H1 (cell line): ENCODE results near the gene TMEM72. TPM values are rescaled to one million over a fixed set of nuclear protein-coding genes. Genes with fewer than 3 reads are reported as not detected.

ENCODE experiments used
- CTCF ChIA-PET: fragments of 300-600 bp; sonication (Branson Sonifier 250); formaldehyde crosslinking; loops from one replicate; lab custom pipeline; 2021; ENCODE audit not compliant: partially characterized antibody; lab: Charles Lee
- POLR2A ChIA-PET: fragments of 300-600 bp; sonication (Branson Sonifier 250); formaldehyde crosslinking; loops from one replicate; lab custom pipeline; 2021; ENCODE audit warnings: inconsistent platforms; ENCODE audit not compliant: partially characterized antibody; lab: Charles Lee
- DNase-seq, 2 experiments: peaks; one replicate each; pipeline versions ENCODE4 v3.0.0 to v3.0.0-alpha.2; 2010 to 2022; ENCODE audit warnings: low spot score in 2 of 2, low read depth in 1 of 2, mixed read lengths in 1 of 2
- FAIRE-seq: peaks from 2 replicates; lab custom pipeline; 2011; peaks lifted over from hg19 to GRCh38; lab: Jason Lieb, UNC
- H2AFZ ChIP-seq: 2 replicates; pipeline ENCODE4 v1.8.1; 2012; ENCODE audit warnings: low read length, inconsistent platforms
- H2AK5ac ChIP-seq: 2 replicates; pipeline ENCODE4 v1.6.1; 2013; ENCODE audit warnings: low read depth, low read length
- H2BK120ac ChIP-seq: replicated peaks from 2 replicates; pipeline ENCODE3; 2013; ENCODE audit warnings: low read depth, low read length, inconsistent platforms
- H2BK12ac ChIP-seq: 2 replicates; pipeline ENCODE4 v1.6.1; 2013; ENCODE audit warnings: low read depth, low read length
- H2BK15ac ChIP-seq: 2 replicates; pipeline ENCODE4 v1.6.1; 2013; ENCODE audit warnings: low read length
- H2BK20ac ChIP-seq: 2 replicates; pipeline ENCODE4 v1.6.1; 2013; ENCODE audit warnings: low read length
- H2BK5ac ChIP-seq: 2 replicates; pipeline ENCODE4 v1.6.1; 2013; ENCODE audit warnings: low read depth, low read length
- H3K14ac ChIP-seq: 2 replicates; pipeline ENCODE4 v1.6.1; 2013; ENCODE audit warnings: inconsistent platforms; ENCODE audit not compliant: insufficient read length
- H3K18ac ChIP-seq: 2 replicates; pipeline ENCODE4 v1.6.1; 2013; ENCODE audit warnings: low read length; ENCODE audit errors: extremely low read depth
- H3K23ac ChIP-seq: 2 replicates; pipeline ENCODE4 v1.6.1; 2013; ENCODE audit warnings: inconsistent platforms; ENCODE audit not compliant: insufficient read length
- H3K23me2 ChIP-seq: 2 replicates; pipeline ENCODE4 v1.6.1; 2013; ENCODE audit warnings: low read depth, low read length
- H3K27ac ChIP-seq: 2 replicates; pipeline ENCODE4 v1.6.1; 2011; ENCODE audit warnings: low read depth, low read length, inconsistent platforms
- H3K27me3 ChIP-seq, 4 experiments: replicated peaks in 1 of 4; 1 replicate in 1 of 4; 2 replicates in 3 of 4; pipeline versions ENCODE4 v1.6.1 to v1.8.1; 2011 to 2013; ENCODE audit warnings: low read length in 3 of 4, mild to moderate bottlenecking in 3 of 4, inconsistent platforms in 2 of 4, mixed read lengths in 2 of 4, moderate library complexity in 1 of 4; ENCODE audit not compliant: control insufficient read depth in 3 of 4, insufficient read depth in 3 of 4; ENCODE audit errors: extremely low read depth in 1 of 4
- H3K36me3 ChIP-seq, 4 experiments: 2 replicates each; pipeline versions ENCODE4 v1.6.1 to v1.8.1; 2011 to 2013; ENCODE audit warnings: mild to moderate bottlenecking in 4 of 4, low read length in 3 of 4, moderate library complexity in 2 of 4, control low read depth in 1 of 4, inconsistent platforms in 1 of 4; ENCODE audit not compliant: insufficient read depth in 4 of 4, control insufficient read depth in 2 of 4
- H3K4ac ChIP-seq: replicated peaks from 2 replicates; pipeline ENCODE3; 2013; ENCODE audit warnings: low read length, low read depth, mixed read lengths, inconsistent platforms; ENCODE audit not compliant: insufficient read length
- H3K4me1 ChIP-seq, 4 experiments: replicated peaks in 1 of 4; 1 replicate in 1 of 4; 2 replicates in 3 of 4; pipeline versions ENCODE4 v1.6.1 to v1.8.1; 2011 to 2013; ENCODE audit warnings: low read length in 3 of 4, inconsistent platforms in 2 of 4, mixed read lengths in 1 of 4; ENCODE audit not compliant: insufficient read depth in 4 of 4, control insufficient read depth in 3 of 4
- H3K4me2 ChIP-seq, 2 experiments: 2 replicates each; pipeline versions ENCODE4 v1.6.1 to v1.8.1; 2011 to 2013; ENCODE audit warnings: low read depth in 2 of 2, low read length in 2 of 2, control low read depth in 1 of 2, inconsistent platforms in 1 of 2, mild to moderate bottlenecking in 1 of 2; ENCODE audit not compliant: insufficient read depth in 1 of 2
- H3K4me3 ChIP-seq, 4 experiments: fragments of 200-600, 300-600 bp in 1 of 4; sonication (generic), shearing (Covaris generic), sonication (Bioruptor Twin) in 1 of 4; 2 replicates each; pipeline versions ENCODE4 v1.5.1 to v1.8.1; 2011 to 2016; ENCODE audit warnings: low read length in 4 of 4, low read depth in 3 of 4, control low read depth in 2 of 4, inconsistent platforms in 2 of 4, mild to moderate bottlenecking in 2 of 4, mixed read lengths in 1 of 4, moderate library complexity in 1 of 4; ENCODE audit not compliant: insufficient read depth in 2 of 4; ENCODE audit errors: extremely low read depth in 1 of 4
- H3K56ac ChIP-seq: replicated peaks from 2 replicates; pipeline ENCODE3; 2013; ENCODE audit warnings: low read depth, mild to moderate bottlenecking, mixed read lengths, low read length, inconsistent platforms; ENCODE audit not compliant: insufficient read length
- H3K79me1 ChIP-seq: 2 replicates; pipeline ENCODE4 v1.6.1; 2013; ENCODE audit warnings: low read depth, low read length, control low read depth
- H3K79me2 ChIP-seq, 2 experiments: 2 replicates each; pipeline versions ENCODE4 v1.6.1 to v1.8.1; 2012 to 2013; ENCODE audit warnings: low read length in 2 of 2, mild to moderate bottlenecking in 2 of 2, inconsistent platforms in 1 of 2; ENCODE audit not compliant: insufficient read depth in 2 of 2, control insufficient read depth in 1 of 2
- H3K9ac ChIP-seq, 4 experiments: replicated peaks in 1 of 4; 1 replicate in 1 of 4; 2 replicates in 3 of 4; pipeline versions ENCODE4 v1.6.1 to v1.8.1; 2011 to 2013; ENCODE audit warnings: low read depth in 3 of 4, low read length in 3 of 4, control low read depth in 2 of 4, mild to moderate bottlenecking in 2 of 4, moderate library complexity in 2 of 4, inconsistent platforms in 1 of 4; ENCODE audit errors: extremely low read depth in 1 of 4
- H3K9me3 ChIP-seq, 2 experiments: 2 replicates each; pipeline versions ENCODE4 v1.6.1 to v1.8.1; 2012 to 2013; ENCODE audit warnings: mild to moderate bottlenecking in 2 of 2, moderate library complexity in 2 of 2, control low read depth in 1 of 2, inconsistent platforms in 1 of 2, low read depth in 1 of 2, low read length in 1 of 2, mixed read lengths in 1 of 2; ENCODE audit not compliant: insufficient read depth in 2 of 2
- H4K20me1 ChIP-seq, 2 experiments: replicated peaks in 1 of 2; 2 replicates each; pipeline versions ENCODE3 to v1.8.1; 2011 to 2013; ENCODE audit warnings: inconsistent platforms in 2 of 2, low read length in 2 of 2, mild to moderate bottlenecking in 1 of 2; ENCODE audit not compliant: insufficient read depth in 2 of 2, control insufficient read depth in 1 of 2
- H4K5ac ChIP-seq: 2 replicates; pipeline ENCODE4 v1.6.1; 2013; ENCODE audit warnings: low read length, low read depth, mixed read lengths, inconsistent platforms; ENCODE audit not compliant: insufficient read length
- H4K8ac ChIP-seq: 2 replicates; pipeline ENCODE4 v1.8.0; 2013; ENCODE audit warnings: mild to moderate bottlenecking, moderate library complexity, low read length, inconsistent platforms; ENCODE audit not compliant: insufficient read depth; ENCODE audit errors: extremely low read depth
- H4K91ac ChIP-seq: replicated peaks from 2 replicates; pipeline ENCODE3; 2013; ENCODE audit warnings: low read length, mixed read lengths, inconsistent platforms; ENCODE audit not compliant: insufficient read length
- ATF3 ChIP-seq: IDR thresholded peaks from 2 replicates; pipeline ENCODE4 v1.6.1; 2011; ENCODE audit warnings: low read depth, mild to moderate bottlenecking, low read length; ENCODE audit not compliant: insufficient read depth
- BACH1 ChIP-seq: IDR thresholded peaks from 2 replicates; pipeline ENCODE4 v1.6.1; 2012; ENCODE audit warnings: low read length, improper control_type of control experiment
- CBX5 ChIP-seq: fragments of 300-800, 300-1000 bp; sonication (generic); IDR thresholded peaks from 2 replicates; pipeline ENCODE4 v1.7.1; 2016; ENCODE audit warnings: antibody characterized with exemption, low read length, low read depth
- CEBPB ChIP-seq: IDR thresholded peaks from 2 replicates; pipeline ENCODE4 v1.6.1; 2012; ENCODE audit warnings: low read depth, low read length
- NANOG ChIP-seq: IDR thresholded peaks from 2 replicates; pipeline ENCODE4 v1.6.1; 2011; ENCODE audit warnings: low read length, low read depth, mild to moderate bottlenecking, inconsistent platforms; ENCODE audit not compliant: insufficient read depth, poor library complexity, severe bottlenecking
- NRF1 ChIP-seq: IDR thresholded peaks from 2 replicates; pipeline ENCODE4 v1.6.1; 2011; ENCODE audit warnings: mild to moderate bottlenecking, low read depth, low read length, improper control_type of control experiment
- SAP30 ChIP-seq: fragments of 300-600 bp; sonication (generic); IDR thresholded peaks from 2 replicates; pipeline ENCODE4 v1.7.1; 2012; ENCODE audit warnings: low read length, moderate library complexity, mild to moderate bottlenecking, inconsistent platforms; ENCODE audit not compliant: insufficient read depth, insufficient replicate concordance
- SP2 ChIP-seq: IDR thresholded peaks from 2 replicates; pipeline ENCODE4 v1.6.1; 2012; ENCODE audit warnings: mild to moderate bottlenecking, low read length, inconsistent platforms
- TCF12 ChIP-seq: IDR thresholded peaks from 2 replicates; pipeline ENCODE4 v1.6.1; 2011; ENCODE audit warnings: low read depth, mild to moderate bottlenecking, low read length
- USF2 ChIP-seq: IDR thresholded peaks from 2 replicates; pipeline ENCODE4 v1.6.1; 2011; ENCODE audit warnings: low read length, improper control_type of control experiment
- WGBS, 2 experiments: shearing (Covaris generic) in 1 of 2; methylation state at CpG; one replicate each; pipeline versions ENCODE4 v1.1.6 to v1.1.7; 2013 to 2015; ENCODE audit warnings: low lambda C conversion rate in 2 of 2, mixed read lengths in 2 of 2, inconsistent platforms in 1 of 2, low coverage in 1 of 2, missing lambda C conversion rate in 1 of 2; ENCODE audit not compliant: insufficient replicate concordance in 2 of 2, insufficient coverage in 1 of 2, insufficient read length in 1 of 2; ENCODE audit errors: extremely low coverage in 1 of 2, missing lambda C conversion rate in 1 of 2; 5-methylcytosine and 5-hydroxymethylcytosine counted together
- polyA plus RNA-seq, 7 experiments: library from polyadenylated mRNA; depleted of rRNA in 3 of 7; stranded (reverse) in 5 of 7; unstranded in 2 of 7; fragments of >200 nt in 5 of 7; fragments of 200-250 nt in 2 of 7; gene quantifications; 1 replicate in 5 of 7; 2 replicates in 1 of 7; 4 replicates in 1 of 7; pipeline versions ENCODE4 v1.2.1 to v1.2.3, GENCODE V29; 2011 to 2013; ENCODE audit warnings: missing spikeins in 2 of 7, mixed read lengths in 2 of 7
- total RNA-seq: library from RNA; stranded (reverse); fragmentation: NEBNext Ultra II Directional; extraction: Animal tissue kit (Norgen Biotek cat#: 25700); gene quantifications from 2 replicates; pipeline ENCODE4 v1.2.1, GENCODE V29; 2021

Gene TMEM72
- total and polyA plus RNA-seq, 2 of the 8 experiments (the other 6 are each of a cell fraction or from before 2014, with no cell fraction given) = not detected

- Histone ChIP-seq H4K20me1 (no peaks in the 10 kb centered on the region), H4K8ac (no peak overlapping the region; the same call in 1 of the 2 replicates), H2AK5ac (no peak overlapping the region), H2AFZ (no peak overlapping the region), H3K23me2 (no peaks in the 10 kb centered on the region), H2BK20ac (no peak overlapping the region), H3K9ac (no peak overlapping the region), H2BK12ac (no peak overlapping the region), H4K91ac (no peak overlapping the region), H3K79me1 (no peaks in the 10 kb centered on the region), H3K14ac (no peak overlapping the region), H3K4me2 (no peak overlapping the region), H3K9me3 (no peaks in the 10 kb centered on the region), H3K27me3 (no peaks in the 10 kb centered on the region), H4K5ac (no peak overlapping the region), H3K27ac (no peak overlapping the region), H3K4me1 (peaks cover 18 to 33% (median 24%) of the 10 kb centered on the region in 4 experiments), H2BK120ac (no peak overlapping the region), H3K4me3 (no peak overlapping the region), H2BK15ac (0 out of 2 replicates have a peak overlapping the region, but pooled peaks have one; percentile 61), H3K18ac (no peak overlapping the region), H2BK5ac (no peak overlapping the region), H3K36me3 (peaks cover 0 to 4% (median 0%) of the 10 kb centered on the region in 4 experiments; a peak in 1 of 8 replicates), H3K79me2 (no peaks in the 10 kb centered on the region), H3K4ac (no peak overlapping the region), H3K56ac (no peak overlapping the region), H3K23ac (no peak overlapping the region)
- DNase-seq (no peak), FAIRE-seq (no peak)
- POLR2A ChIA-PET = interaction anchor here (0.9 to 1.1 kb wide), 2 partner anchors 10 to 19 kb away, joined by 3 read pairs; no protein-coding TSS in a partner anchor
- CTCF ChIA-PET = interaction anchor here (0.9 to 12.1 kb wide), 6 partner anchors 6 to 75 kb away, joined by 3 to 117 read pairs (median 4); no protein-coding TSS in a partner anchor
- 90% methylated on average over 13 of the region's 13 CpGs; no CpG with 5 or more reads in 1 of the 2 experiments for WGBS, 2 experiments
- no peak for TF ChIP-seq BACH1
- no peak for TF ChIP-seq ATF3
- TF ChIP-seq SAP30 = no peak
- TF ChIP-seq CEBPB = no peak
- no peak for TF ChIP-seq TCF12
- no peak for TF ChIP-seq NRF1
- TF ChIP-seq USF2 = no peak
- TF ChIP-seq SP2 = no peak
- TF ChIP-seq CBX5 = no peak
- TF ChIP-seq NANOG = no peak
Observed at GRCh38 chr10:44983066-44983894, 72.1 kb downstream of the TMEM72 start.
